Measurements from ENCODE around the gene GNG4.
"Not testable (repeated sequence)": the region's sequence is repeated elsewhere in the genome, so short reads cannot be mapped to it uniquely, and the experiment has no call there.

Gene GNG4

GRCh38 chr1:235584973-235585372 lies 64.6 kb downstream of the GNG4 start:
- no peak for DNase-seq (ENCODE audit: low read depth in 2 of 2)

- no peak for DNase-seq (ENCODE audit: low read depth in 2 of 2)
These were observed 66.0 kb downstream of the GNG4 start for GRCh38 chr1:235583511-235584001.

- no peak for DNase-seq (ENCODE audit: low read depth in 2 of 2)
These were observed 67.5 kb downstream of the GNG4 start for GRCh38 chr1:235582130-235582529.

GRCh38 chr1:235579891-235580290 lies 69.7 kb downstream of the GNG4 start:
- DNase-seq (ENCODE audit: low read depth in 2 of 2), result no peak

- DNase-seq (ENCODE audit: low read depth in 2 of 2), result no peak
These were observed 74.0 kb downstream of the GNG4 start for GRCh38 chr1:235575597-235575996.

GRCh38 chr1:235573880-235574279 lies 75.7 kb downstream of the GNG4 start:
- DNase-seq (ENCODE audit: low read depth in 2 of 2), result no peak

- DNase-seq (ENCODE audit: low read depth in 2 of 2), result not testable (repeated sequence)
These were observed 76.6 kb downstream of the GNG4 start for GRCh38 chr1:235572971-235573370.

- no peak for DNase-seq (ENCODE audit: low read depth in 2 of 2)
These were observed 78.1 kb downstream of the GNG4 start for GRCh38 chr1:235571482-235571881.

- no peak for DNase-seq (ENCODE audit: low read depth in 2 of 2)
These were observed 81.6 kb downstream of the GNG4 start for GRCh38 chr1:235567812-235568503.

- DNase-seq (ENCODE audit: low read depth in 2 of 2), result no peak
These were observed 83.5 kb downstream of the GNG4 start for GRCh38 chr1:235566084-235566483.

GRCh38 chr1:235563513-235564061 lies 86.0 kb downstream of the GNG4 start:
- DNase-seq (ENCODE audit: low read depth in 2 of 2), result no peak

- DNase-seq (ENCODE audit: low read depth in 2 of 2), result no peak
These were observed 87.0 kb downstream of the GNG4 start for GRCh38 chr1:235562589-235562988.

- DNase-seq (ENCODE audit: low read depth in 2 of 2), result no peak
These were observed 90.9 kb downstream of the GNG4 start for GRCh38 chr1:235558621-235559169.

GRCh38 chr1:235557495-235557894 lies 92.1 kb downstream of the GNG4 start:
- no peak for DNase-seq (ENCODE audit: low read depth in 2 of 2)

- no peak for DNase-seq (ENCODE audit: low read depth in 2 of 2)
These were observed 92.8 kb downstream of the GNG4 start for GRCh38 chr1:235556807-235557206.

GRCh38 chr1:235553112-235553551 lies 96.5 kb downstream of the GNG4 start:
- DNase-seq (ENCODE audit: low read depth in 2 of 2), result no peak

- DNase-seq (ENCODE audit: low read depth in 2 of 2), result no peak
These were observed 97.4 kb downstream of the GNG4 start for GRCh38 chr1:235552146-235552716.

- no peak for DNase-seq (ENCODE audit: low read depth in 2 of 2)
These were observed 100.0 kb downstream of the GNG4 start for GRCh38 chr1:235549351-235550139.

GRCh38 chr1:235546369-235547155 lies 103.0 kb downstream of the GNG4 start:
- not testable (repeated sequence) for DNase-seq (ENCODE audit: low read depth in 2 of 2)

GRCh38 chr1:235545292-235545930 lies 104.2 kb downstream of the GNG4 start:
- DNase-seq (ENCODE audit: low read depth in 2 of 2), result no peak

GRCh38 chr1:235542845-235543244 lies 106.7 kb downstream of the GNG4 start:
- not testable (repeated sequence) for DNase-seq (ENCODE audit: low read depth in 2 of 2)
